ENCODE results near the gene RUBCN.
A peak's percentile ranks its signal among the peaks of the same experiment; 100 is the strongest.

DNA sequence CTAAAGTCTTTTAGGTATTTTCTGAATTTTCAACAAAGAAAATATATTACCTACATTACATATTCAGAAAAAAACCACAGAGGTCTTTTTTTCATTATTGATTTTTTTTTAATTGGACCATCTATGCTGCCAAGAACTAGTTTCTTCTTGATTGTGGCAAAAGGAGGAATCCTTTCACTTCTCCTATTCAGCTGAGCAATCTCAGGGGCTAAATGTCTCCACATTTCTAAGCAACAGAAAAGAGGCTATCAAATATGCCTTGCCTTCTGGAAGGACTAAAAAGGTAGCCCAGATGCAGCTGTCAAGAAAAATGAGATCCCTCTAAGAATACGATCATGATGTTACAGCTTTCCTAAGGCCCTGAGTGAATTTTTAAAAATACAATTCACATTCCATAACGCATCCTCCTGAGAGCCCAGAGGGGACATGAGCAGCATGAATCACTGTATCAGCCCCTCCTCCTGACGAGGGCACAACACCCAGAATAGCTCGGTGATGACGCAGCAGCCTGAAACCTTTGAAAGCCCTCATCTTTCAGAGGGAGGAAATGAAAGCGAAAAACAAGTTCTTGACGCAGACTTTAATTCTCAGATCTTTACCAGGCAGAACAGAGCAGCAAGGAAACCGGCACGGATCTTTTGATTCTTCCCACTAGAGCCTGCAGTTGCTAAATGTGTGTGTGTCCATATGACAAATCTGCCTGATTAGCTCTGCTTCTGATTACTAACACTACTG, 24.6 kb downstream of the RUBCN start:
- TF ChIP-seq CTCF (IDR thresholded peaks at IDR 0.05) (no peak), POLR2A (IDR thresholded peaks at IDR 0.05) (peak in 3 of 4 donors; percentile 34 to 69 (median 39))

Measured in esophagus squamous epithelium (tissue), 4 donors.